Kidney glomerular epithelial cell (primary cell): ENCODE measurements around the gene DYNC2H1.
A peak's percentile ranks its signal among the peaks of the same experiment; 100 is the strongest.

Source experiments
- DNase-seq: peaks from one replicate; lab custom pipeline; 2025; lab: John Stamatoyannopoulos, UW

DYNC2H1 gene

DNA sequence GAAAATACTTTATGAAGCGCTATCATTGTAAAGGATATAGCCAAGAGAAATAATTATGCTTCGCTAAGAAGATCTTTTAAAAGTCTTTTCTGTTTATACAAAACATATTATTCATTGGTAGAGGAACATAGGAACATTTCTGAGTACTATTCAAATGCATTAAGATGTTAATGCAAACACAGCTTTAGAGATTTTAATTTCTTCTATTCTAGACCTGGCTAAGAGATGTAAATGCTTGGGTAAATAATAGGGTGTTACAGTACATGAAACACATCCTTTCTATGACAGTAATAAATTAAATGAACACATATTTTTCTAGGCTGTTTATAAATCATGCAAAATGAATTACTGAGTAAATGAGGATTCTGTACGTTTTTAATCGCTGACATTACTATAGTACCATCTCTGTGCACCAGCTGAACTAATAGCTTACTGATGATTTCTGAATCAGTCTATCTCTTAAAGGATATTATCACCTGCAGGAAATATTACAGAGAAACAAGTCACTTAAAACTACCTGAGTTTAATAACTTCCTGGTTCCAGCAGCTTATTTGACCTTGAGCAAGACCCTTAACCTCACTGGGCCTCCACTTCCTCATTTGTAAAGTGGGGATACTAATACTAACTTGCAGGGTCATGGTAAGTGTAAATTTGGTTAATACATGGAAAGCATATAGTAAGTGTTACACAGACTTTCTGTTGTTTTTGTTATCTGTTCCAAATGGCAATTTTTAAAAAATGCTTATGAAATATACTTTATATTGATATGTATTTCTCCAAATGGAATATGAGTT lies 344.9 kb downstream of the DYNC2H1 start:
- no peak for DNase-seq

DNA sequence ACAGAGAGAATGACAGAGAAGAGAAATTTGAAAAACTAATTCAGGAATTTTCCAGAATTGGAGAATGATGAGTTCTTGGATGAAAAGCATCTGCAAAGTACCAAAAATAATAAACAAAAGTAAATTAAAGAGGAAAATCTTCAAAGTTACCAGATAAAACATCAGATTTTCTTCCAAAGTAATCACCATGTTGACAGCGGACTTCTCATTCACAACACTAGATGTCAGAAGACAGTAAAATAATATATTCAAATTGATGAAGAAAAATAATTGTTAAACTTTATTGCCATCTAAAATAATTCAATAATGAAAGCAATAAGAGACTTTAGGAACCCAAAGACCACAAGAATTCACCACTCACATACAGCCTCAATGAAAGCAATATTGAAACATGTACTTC lies 355.2 kb downstream of the DYNC2H1 start:
- DNase-seq, result no peak

DNA sequence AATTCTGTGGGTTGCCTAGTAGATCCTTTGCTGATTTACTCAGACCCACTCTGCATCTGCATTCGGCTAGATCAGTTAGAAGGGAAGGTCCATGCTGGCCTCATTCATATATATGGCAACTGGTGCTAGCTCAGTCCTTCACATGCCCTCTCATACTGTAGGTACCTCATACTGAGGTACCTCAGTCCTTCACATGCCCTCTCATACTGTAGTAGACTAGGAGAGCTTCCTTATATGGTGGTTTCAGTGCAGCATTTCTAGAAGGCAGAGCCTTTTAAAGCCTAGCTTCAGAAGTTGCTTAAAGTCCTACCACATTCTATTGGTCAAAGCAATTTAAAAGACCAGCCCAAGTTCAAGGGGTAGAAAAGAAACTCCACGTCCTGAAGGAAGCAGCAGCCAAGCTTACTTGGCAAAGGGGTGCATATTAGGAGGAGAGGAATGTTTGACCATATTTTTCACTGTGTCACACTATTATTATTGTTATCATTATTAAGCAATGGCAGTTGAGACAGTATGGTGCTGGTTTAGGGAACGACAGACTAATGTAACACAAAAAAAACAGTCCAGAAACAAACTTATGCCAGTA lies 356.4 kb downstream of the DYNC2H1 start:
- DNase-seq, result no peak

DNA sequence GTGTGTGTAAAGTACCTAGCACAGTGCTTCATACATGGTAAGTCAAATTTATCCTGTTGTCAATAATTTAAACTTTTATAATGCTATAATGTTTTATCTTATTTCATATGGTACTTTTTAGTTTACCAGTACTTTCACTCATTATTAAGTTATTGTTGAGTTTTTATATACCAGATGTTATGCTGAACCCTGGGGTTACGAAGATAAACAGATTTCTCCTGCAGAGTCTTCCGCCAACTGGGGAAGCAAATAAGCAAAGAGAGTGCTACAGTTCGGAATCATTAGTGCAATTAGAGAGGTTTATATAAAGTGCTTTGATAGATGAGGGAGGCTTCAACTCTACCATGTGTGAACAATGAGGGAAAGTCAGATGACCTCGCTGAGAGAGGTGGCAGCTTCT lies 362.3 kb downstream of the DYNC2H1 start:
- DNase-seq, result no peak

DNA sequence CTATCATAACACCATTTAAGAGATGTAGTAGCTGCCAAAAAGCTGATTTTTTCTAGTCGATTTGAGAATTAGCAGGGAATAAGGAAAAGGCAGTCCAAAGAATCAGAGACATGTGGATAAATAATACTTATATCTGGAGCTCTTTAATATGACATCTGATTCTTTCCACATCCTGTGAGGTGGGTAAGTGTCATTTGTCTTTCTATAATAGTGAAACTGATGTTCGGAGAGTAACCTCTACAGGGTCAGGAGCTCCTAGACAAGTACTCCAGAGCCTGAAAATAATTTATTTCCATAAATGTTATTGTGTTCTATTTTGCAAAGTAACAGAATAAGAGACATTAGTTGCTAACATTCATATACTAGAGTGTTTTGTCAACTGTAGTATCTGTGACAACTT lies 367.6 kb downstream of the DYNC2H1 start:
- DNase-seq, result no peak

DNA sequence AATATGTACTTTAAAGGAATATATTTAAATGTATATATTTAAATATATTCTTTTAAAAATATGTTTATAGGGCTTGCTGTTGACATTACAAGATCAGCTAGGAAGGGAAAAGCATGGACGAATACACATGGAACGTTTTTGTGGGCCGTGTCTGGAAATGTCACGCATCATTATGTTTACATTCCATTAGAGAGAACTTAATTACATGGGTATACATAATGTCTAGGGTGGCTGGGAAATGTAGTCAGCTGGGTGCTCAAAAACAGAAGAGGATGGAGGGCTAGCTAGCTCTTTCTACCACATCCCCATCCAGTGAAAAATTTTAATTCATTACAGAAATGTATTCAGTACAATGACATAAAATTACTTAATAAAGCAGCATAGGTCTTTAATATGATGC lies 371.2 kb downstream of the DYNC2H1 start:
- no peak for DNase-seq

DNA sequence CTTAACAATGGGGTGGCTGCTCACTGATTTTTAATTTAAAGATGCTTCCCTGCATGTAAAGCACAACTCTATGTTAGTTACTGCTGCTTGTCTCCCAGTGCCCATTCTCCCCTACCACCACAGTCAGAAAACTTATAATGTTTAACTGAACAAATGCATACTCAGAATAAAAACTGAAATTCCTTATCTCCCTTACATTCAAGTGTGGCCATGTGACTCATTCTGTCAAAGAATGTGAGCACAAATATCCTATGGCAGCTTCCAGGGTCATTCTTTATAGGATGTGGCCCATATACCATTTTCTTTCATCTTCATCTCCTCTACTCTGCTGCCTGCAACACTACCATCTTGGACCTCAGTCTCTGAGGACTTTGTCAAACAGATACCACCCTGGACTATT lies 374.8 kb downstream of the DYNC2H1 start:
- no peak for DNase-seq

DNA sequence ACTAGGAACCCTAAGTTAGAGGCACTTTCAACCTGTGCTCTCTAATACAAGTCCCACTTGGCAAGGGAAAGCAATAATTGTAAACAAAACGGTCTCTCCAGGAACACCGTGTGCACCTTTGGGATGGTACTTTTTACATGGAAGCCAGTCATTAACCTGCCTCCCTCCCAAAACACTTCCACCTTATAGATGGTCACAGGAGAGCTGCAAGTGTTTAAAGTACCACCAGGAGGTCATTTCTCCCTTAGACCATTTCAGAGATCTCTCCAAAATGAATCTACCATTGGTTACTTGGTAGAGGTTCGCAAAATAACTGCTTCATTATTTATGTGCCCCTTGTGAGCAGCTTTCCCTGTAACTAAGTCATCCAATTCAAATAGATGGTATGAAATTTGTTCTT lies 375.3 kb downstream of the DYNC2H1 start:
- no peak for DNase-seq

DNA sequence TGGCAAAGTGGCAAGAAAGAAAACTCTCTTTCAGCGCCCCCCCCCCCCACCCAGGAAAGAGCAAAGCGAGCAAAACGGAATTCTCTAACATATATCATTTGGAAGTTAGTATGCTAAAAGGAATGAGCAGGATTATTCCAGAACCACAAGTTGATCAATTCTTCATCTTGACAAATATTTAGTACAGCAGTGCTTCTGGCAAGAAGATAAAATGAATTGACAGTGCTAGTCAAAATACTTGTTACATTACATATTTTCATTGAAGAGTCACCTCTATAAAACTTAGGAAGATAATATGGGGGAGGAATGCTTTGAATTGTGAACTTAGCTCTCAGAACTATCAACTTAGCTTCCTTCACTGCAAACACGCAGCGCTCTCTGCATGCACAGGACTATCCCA lies 377.4 kb downstream of the DYNC2H1 start:
- DNase-seq, result no peak

DNA sequence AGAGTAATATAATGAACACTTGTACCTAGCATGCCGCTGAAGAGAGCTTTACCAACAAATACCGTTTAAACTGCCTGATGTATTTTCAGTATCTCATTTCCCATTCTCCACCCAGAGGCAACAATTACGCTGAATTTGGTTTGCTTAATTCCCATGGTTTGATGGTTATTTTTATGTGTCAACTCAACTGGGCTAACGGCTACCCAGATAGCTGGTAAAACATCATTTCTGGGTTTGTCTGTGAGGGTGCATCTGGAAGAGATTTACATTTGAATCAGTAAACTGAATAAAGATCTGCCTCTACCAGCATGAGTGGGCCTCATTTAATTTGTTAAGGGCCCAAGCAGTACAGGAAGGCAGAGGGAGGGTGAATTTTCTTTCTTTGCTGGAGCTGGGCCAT lies 377.9 kb downstream of the DYNC2H1 start:
- no peak for DNase-seq

DNA sequence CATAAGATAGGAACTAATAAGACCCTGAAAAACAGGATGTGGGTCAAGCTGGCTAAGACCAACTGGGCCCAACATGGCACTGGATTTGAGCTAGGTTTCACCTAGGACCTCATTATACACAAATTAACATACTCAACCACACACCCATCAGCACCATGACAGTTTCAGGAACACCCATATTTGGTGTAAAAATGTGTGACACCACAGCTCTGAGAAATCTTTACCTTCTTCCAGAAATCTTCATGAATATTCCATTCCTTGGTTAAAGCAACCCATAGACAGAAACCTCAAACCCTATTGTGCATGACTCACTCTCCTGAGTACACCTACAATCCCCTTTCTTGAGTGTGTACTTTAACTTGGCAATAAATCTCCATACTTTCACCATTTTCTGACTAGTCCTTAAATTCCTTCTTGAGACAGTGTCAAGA lies 378.8 kb downstream of the DYNC2H1 start:
- DNase-seq, result no peak

DNA sequence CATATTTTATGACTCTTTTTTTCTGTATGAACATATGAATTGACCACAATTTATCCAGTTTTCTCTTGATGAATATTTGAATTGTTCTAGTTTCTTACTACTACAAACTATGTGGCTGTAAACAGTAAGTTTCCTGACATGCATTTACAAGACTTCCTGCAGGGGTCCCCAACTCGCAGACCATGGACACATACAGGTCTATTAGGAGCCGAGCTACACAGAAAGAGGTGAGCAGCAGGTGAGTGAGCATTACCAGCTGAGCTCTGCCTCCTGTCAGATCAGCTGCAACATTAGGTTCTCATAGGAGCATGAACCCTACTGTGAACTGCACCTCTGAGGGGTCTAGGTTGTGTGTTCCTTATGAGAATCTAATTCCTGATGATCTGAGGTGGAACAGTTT lies 379.4 kb downstream of the DYNC2H1 start:
- DNase-seq, result no peak

DNA sequence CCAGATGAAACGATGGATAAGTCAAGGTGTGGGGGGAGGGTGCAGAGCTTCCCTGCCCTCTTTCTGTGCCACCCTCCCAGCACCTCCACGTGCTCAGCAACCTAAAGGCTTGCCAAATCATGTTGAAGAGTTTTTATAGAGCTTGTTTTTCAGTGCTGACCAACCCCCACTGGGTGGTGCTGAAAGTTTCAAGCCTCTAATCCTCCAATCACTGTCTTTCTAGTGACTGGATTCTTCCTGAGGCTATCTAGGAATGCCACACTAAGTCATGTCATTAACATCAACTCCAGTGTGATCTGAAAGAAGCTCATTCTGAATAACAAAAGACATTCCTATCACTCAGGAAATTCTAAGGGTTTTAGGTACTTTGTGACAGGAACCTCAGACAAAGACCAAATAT lies 382.6 kb downstream of the DYNC2H1 start:
- no peak for DNase-seq

DNA sequence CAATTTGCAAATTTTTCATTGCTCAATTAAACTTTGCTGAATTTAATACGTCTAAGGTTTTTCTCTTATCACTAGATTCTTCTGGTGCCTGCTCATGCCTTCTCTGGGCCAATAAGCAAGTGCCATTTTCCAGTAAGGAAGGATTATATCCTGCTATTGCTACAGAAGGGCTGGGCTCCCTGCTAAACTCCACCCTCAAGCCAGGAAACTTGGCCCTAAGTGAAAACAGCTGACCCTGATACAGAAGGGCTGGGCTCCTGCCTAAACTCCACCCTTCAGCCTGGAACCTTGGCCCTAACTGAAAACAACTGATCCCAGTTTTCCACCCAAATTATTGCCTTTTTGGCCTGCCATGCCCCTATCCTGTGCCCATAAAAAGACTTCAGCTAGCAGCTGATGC lies 385.3 kb downstream of the DYNC2H1 start:
- DNase-seq, result no peak

DNA sequence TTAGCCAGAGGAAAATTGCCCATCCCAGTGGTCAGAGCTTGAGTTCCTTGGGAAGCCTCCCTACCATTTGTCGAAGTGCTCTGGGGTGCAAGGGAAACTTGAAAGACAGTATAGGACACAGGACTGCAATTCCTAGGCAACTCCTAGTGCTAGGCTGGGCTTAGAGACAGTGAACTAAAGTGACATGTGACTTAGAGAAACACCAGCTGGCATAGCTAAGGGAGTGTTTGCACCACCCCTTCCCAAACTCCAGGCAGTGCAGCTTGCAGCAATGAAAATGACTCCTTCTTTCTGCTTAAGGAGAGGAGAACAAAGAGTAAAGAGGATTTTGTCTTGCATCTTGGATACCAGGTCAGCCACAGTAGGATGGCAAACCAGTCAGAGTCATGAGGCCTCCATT lies 388.0 kb downstream of the DYNC2H1 start:
- no peak for DNase-seq

DNA sequence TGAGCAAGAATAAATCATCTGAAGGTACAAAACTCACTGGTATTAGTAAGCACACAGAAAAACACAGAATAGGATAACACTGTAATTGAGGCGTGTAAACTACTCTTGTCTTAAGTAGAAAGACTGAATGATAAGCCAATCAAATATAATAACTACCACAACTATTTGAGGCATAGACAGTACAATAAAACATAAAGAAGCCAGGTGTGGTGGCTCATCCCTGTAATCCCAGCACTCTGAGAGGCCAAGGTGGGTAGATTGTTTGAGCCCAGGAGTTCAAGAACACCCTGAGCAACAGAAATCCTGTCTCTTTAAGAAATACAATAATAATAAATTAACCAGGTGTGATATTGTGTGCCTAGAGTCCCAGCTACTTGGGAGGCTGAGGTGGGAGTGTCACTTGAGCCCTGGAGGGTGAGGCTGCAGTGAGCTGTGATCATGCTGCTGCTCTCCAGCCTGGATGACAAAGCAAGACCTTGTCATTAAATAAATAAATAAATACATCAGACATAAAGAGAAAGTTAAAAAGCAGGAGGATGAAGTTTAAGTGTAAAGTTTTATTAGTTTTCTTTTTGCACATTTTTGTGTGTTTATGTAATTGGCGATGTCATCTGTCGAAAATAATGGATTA lies 390.6 kb downstream of the DYNC2H1 start:
- DNase-seq, result no peak

DNA sequence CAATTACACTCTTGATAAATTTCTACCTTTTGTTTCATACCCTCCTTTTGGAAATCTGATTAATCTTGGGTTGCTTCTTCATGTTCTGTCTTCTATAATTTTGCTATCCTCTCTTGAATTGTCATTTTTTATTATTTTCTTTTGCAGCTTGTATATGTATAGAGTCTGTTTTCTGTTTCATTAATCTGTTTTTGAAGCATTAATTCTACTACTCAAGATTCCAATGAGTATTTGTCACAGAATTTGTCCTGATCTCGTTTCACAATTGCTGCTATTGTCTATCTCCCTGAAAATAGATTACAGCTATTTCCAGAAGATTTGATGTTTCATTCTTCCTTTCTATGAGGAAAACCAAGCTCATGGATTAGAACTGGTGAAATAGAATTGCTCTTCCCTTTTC lies 406.1 kb downstream of the DYNC2H1 start:
- DNase-seq, result no peak

DNA sequence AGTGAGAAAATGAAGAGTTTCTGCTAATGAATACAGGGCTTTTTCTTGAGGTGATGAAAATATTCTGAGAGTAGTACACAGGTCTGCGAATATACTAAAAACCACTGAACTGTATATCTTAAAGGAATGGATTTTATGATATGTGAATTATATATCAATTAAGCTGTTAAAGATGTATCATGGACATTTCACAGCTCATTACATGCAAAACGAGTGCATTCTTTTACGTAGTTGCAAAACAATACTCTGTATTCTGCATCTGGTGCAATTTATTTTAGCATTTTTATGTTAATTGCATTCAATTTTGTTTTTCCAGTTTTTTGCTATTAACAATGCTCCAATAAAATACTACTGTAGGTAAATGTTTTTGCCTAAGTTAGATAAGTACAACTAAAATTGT lies 411.6 kb downstream of the DYNC2H1 start:
- DNase-seq, result no peak

DNA sequence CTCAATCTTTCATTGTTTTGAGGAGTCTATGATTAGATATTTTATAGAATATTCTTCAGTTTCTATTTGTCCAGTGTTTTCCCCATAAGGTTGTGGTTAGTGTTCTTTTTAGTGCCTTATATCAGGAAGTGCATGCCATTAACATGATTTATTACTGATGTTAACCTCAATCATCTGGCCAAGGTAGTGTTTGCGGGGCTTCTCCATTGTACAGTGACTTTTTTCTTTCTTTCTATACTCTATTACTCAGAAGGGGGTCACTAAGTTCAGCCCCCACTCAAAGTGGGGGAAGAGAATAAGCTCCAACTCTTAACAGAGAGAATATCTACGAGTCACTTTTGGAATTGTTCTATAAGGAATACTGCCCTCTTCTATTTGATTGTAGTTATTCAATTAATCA lies 415.8 kb downstream of the DYNC2H1 start:
- DNase-seq, result peak; percentile 53

DNA sequence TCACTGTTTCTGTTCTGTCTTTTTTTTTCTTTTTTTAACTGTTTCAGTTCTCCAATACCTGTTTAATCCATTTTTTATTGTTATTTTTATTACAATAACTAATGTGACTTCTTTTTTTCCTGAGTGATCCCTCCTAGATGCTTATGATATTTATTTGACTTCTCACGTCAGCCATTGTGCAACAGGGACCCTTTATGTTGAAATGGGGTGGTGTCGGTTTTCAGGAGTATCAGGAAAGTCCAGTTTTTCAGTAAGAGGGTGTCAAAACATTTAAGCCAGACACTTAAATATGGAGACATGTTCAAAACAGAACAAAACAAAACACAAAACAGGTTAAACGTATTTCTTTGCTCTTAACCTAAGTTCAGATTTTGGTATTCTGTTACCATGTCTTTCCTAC lies 418.8 kb downstream of the DYNC2H1 start:
- DNase-seq, result no peak

DNA sequence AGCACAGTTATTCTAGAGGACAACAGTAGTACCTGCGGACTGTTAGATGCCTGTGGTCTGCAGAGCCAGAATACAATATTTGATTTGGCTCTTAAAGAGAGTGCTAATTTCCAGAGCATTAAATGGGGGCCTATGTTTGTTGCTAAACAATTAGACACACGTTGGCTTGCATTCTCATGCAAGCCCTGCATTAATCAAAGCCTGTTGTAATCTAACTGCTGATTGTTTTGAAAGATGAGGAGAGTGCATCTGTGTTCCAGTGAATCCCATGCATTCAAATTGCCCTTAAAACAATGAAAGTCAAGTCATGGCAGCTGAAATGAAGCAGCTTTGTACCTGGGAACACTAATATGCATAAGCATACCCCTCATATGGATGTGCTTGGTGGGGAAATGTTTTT lies 419.4 kb downstream of the DYNC2H1 start:
- no peak for DNase-seq

DNA sequence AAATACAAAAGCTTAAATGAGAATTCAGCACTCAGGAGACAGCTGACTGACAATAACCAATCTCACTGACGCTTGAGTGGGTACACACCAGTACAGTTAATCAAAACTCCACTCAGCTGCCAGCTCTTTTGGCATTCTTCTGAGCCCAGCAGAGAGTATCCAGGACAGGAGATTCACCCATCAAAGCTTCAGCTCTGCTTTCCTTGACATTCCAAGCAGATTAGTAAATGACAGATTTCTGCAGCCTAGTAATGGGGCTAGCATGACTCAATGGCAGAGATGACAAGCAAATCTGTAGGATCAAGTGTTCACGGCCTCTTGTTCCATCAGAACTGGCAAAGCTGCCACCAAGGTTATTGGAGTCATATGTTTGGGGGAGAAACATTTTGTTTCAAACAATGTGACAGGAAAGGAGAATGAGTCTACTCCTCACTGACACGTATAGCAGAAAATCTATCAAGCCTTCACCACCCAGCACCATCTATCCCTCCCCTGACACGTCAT lies 420.0 kb downstream of the DYNC2H1 start:
- DNase-seq, result peak; percentile 87
